Activated T-cell treated with anti-CD3 and anti-CD28 coated beads for 1 hour (primary cell): ENCODE data around the gene BMP15.

Source experiments
- DNase-seq: peaks from one replicate; pipeline ENCODE4 v3.0.0-alpha.2; 2020; ENCODE audit warnings: low read depth

Gene BMP15

DNA sequence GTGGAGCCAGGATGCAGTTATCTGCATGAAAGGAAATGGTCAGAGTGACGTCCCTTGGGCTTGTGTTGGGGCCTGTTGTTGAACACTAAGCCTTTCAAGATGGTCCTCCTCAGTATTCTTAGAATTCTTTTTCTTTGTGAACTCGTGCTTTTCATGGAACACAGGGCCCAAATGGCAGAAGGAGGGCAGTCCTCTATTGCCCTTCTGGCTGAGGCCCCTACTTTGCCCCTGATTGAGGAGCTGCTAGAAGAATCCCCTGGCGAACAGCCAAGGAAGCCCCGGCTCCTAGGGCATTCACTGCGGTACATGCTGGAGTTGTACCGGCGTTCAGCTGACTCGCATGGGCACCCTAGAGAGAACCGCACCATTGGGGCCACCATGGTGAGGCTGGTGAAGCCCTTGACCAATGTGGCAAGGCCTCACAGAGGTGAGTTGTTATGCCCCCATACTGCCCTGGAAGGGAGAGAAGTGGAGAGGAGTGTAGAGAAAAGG lies at the start of gene BMP15:
Gene BMP15 (plus strand): TSS at position 51 of the 492 bp plus-strand sequence. CDS start 49 bp downstream, at position 100.
- no peak for DNase-seq

DNA sequence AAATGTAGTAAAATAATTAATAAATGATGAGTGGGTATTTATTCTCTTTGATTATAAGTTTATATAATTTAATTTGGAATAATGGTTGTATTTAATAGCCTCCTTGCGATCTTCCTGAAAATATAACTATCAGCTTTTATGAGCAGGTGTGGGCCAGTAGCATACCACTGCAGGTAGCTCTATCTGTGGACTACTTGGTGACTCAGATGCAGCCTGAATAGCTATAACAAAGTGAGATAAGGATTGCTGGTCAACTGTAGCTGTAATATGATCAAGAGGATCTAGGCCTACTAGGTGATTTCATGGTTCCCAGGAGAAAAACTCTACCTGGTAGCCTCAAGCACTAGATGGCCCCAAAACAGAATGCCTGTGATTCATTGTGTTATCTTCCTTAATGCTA lies 47.1 kb upstream of the BMP15 start:
- no peak for DNase-seq

DNA sequence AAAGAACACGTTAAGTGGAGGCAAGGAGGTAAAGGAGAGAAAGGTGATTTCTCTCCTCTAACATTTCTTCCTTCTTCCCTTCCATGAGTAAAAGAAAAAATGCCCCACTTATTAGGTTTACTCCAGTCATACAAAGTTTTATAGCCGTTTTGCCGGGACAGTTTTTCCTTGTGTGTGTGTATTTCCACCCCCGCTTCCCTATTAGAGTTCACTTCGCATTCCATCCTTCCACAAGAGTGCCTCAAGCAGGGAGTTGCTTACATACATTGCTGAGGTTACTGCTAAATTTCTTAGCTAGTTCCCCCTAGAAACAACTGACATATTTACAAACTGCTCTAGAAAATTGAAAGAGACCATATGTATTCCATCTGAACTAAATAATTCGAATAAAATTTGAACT lies 45.2 kb upstream of the BMP15 start:
- no peak for DNase-seq

GRCh38 chrX:50871922-50872453 lies 38.5 kb upstream of the BMP15 start:
- no peak for DNase-seq

- DNase-seq = no peak
Measured at GRCh38 chrX:50874876-50875275, 35.7 kb upstream of the BMP15 start.

- DNase-seq = no peak
Measured at GRCh38 chrX:50876551-50876950, 34.0 kb upstream of the BMP15 start.

DNA sequence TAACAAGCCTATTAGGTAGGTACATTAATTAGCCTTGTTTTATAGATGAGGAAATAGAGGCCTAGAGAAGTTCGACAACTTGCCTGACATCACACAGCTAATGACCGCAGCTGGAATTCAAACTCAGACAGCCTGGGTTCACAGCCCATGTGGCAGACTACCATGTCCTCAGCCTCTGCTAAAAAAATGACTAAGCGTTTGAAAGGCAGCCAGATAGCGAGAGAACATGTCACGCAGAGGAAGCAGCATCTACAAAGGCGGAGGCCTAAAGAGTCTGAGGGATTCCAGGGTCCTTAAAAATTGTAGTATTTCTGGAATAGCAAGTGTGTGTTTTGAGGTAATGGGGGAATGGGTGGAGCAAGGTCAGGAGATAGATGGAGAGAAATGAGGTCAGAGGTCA lies 33.2 kb upstream of the BMP15 start:
- no peak for DNase-seq

GRCh38 chrX:50881028-50881427 lies 29.5 kb upstream of the BMP15 start:
- no peak for DNase-seq

- DNase-seq = no peak
Measured at GRCh38 chrX:50888884-50889283, 21.7 kb upstream of the BMP15 start.

- DNase-seq = no peak
Measured at GRCh38 chrX:50889582-50889981, 21.0 kb upstream of the BMP15 start.

- DNase-seq = no peak
Measured at GRCh38 chrX:50893047-50893446, 17.5 kb upstream of the BMP15 start.

DNA sequence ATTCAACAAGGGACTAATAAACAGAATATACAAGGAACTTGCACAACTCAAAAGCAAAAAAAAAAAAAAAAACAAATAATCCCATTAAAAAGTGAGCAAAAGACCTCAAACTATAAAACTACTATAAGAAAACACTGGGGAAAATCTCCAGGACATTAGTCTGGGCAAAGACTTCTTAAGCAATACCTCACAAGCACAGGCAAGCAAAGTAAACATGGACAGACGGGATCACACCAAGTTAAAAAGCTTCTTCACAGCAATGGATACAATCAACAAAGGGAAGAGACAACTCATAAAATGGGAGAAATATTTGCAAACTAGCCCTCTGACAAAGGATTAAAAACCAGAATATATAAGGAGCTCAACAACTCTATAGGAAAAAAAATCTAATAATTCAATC lies 17.1 kb upstream of the BMP15 start:
- no peak for DNase-seq

DNA sequence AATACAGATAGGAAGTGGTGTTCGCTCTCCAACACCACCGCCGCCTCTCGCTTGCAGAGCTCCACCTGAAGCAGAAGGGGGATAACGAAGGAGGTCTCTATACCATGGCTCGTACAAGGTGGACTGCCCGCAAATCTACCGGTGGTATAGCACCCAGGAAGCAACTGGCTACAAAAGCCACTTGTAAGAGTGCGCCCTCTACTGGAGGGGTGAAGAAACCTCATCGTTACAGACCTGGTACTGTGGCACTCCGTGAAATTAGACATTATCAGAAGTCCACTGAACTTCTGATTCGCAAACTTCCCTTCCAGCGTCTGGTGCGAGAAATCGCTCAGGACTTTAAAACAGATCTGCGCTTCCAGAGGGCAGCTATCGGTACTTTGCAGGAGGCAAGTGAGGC lies 5.2 kb upstream of the BMP15 start:
- DNase-seq = no peak

GRCh38 chrX:50913520-50913919 lies 3.0 kb downstream of the BMP15 start:
- DNase-seq = no peak

DNA sequence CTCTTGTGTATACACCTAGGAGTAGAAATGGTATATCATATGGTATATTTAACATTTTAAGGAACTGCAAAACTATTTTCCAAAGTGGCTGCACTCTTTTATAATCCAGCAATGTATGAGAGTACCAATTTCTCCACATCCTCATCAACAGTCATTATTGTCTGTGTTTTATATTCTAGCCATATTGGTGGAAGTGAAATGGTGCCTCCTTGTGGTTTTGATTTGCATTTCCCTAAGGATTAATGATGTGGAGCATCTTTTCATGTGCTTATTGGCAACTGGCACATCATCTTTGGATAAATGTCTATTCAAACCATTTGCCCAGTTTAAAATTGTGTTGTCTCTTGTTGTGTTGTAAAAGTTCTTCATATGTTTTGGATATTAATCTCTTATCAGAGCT lies 9.6 kb downstream of the BMP15 start:
- DNase-seq = no peak

GRCh38 chrX:50927127-50927526 lies 16.6 kb downstream of the BMP15 start:
- DNase-seq = no peak

DNA sequence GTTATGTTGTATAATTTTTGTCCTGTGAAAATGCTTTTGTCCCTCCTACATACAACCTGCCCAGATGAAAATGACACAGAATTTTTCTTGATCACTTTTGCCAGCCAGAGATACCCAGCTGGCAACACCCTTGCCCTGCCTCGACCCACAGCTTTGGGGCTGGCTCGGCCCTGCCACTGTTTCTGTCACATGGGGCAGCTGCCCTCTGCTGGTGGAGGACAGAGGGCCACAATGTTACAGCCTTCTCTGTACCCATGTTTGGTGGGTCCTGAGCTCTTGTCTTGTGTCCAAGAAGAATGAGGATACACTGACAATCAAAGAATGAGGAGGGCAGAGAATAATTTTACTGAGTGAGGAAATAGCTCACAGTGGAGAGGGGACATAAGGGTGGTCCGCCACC lies 31.1 kb downstream of the BMP15 start:
- DNase-seq = no peak

DNA sequence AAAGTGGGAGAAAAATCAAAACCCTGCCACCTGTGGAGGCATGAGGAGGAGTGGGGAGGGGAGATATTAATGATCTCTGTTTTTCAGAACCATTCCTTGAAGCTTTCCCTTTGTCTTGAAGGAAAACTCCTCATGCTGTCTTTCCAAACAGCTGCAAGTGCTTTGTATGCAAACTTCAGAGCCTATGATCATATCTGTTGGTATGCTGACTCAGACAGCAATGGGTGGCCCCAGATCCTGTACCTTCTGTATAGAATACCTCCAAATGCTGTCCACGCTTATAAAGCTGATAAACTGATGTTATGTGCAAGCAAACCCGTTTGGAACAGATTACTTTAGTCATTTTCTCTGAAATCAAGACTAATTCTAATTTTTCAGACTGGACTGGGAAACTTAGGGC lies 31.9 kb downstream of the BMP15 start:
- DNase-seq = no peak

- no peak for DNase-seq
Measured at GRCh38 chrX:50952406-50952805, 41.9 kb downstream of the BMP15 start.

DNA sequence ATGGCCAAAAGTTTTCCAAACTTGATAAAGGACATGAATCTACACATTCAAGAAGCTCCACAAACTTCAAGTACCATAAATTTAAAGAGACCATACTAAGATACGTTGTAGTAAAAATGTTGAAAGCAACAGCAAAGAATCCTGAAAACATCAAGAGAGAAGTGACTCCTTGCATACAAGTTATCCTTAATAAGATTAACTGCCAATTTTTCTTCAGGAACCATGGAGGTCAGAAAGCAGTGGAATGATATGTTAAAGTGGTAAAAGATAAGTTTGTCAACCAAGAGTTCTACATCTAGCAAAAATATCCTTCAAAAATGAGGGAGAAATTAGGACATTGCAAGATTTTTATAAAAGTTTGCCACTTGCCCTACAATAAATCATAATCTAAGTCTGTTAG lies 43.3 kb downstream of the BMP15 start:
- DNase-seq = no peak

DNA sequence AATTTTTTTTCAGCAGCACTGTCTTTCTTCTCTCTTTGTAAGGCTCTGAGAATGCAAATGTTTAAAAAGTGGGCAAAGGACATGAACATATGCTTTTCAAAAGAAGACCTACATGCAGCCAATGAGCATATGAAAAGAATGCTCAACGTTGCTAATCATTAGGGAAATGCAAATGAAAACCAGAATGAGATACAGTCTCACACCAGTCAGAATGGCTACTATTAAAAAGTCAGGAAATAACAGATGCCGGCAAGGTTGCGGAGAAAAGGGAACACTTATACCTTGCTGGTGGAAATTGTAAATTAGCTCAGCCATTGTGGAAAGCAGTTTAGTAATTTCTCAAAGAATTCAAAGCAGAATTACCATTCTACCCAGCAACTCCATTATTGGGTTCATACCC lies 51.6 kb downstream of the BMP15 start:
- no peak for DNase-seq

GRCh38 chrX:50963842-50964241 lies 53.3 kb downstream of the BMP15 start:
- DNase-seq = no peak
